Midbrain (tissue), 1 donor: ENCODE measurements around the gene COCH.
A peak's percentile ranks its signal among the peaks of the same experiment; 100 is the strongest.
"Not testable (repeated sequence)": the region's sequence is repeated elsewhere in the genome, so short reads cannot be mapped to it uniquely, and the experiment has no call there.

Experiments used
- DNase-seq: peaks from one replicate; lab custom pipeline; 2025; lab: John Stamatoyannopoulos, UW

COCH gene

DNA sequence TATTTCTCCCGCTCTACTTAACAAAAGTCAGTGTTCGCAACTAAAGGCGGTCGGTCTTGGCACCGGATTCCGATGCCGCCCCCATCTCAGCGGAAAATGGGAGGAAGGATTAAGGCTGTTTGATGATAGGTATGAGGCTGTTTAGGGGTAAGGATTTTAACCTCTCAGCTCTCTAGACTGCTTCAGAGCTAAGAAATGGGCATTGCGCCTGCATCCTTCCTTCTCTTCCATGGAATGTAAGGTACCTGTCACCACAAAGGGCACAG is 1.4 kb downstream of the COCH start:
- DNase-seq: no peak

DNA sequence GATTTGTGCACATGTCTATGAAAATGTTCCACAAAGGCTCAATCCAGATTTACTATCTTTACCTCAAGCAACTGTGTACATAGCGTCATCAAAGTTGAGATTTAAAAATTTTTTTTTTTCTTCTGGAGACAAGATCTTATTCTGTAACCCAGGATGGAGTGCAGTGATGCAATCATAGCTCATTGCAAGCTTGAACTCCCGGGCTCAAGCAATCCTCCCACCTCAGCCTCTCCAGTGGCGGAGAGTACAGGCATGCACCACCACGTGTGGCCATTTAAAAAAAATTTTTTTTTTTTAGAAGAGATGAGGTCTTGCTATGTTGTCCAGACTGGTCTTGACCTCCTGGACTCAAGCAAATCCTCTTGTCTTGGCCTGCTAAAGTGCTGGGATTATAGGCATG is 2.3 kb downstream of the COCH start:
- no peak for DNase-seq

DNA sequence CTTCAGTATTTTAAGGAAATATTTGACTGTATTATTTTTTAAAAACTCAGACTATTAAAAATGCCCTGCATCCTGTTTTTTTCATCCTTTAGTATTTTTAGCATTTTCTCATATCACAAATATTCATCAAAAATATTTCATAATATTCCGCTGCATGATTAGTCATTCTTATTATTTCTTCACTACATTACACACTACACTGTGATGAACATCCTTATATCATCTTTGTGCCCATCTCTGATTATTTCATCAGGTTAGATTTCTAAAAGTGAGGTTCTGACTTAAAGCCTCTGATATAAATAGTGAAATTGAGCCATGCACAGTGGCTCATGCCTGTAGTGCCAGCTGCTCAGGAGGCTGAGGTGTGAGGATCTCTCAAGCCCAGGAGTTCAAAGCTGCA is 8.1 kb downstream of the COCH start:
- no peak for DNase-seq

DNA sequence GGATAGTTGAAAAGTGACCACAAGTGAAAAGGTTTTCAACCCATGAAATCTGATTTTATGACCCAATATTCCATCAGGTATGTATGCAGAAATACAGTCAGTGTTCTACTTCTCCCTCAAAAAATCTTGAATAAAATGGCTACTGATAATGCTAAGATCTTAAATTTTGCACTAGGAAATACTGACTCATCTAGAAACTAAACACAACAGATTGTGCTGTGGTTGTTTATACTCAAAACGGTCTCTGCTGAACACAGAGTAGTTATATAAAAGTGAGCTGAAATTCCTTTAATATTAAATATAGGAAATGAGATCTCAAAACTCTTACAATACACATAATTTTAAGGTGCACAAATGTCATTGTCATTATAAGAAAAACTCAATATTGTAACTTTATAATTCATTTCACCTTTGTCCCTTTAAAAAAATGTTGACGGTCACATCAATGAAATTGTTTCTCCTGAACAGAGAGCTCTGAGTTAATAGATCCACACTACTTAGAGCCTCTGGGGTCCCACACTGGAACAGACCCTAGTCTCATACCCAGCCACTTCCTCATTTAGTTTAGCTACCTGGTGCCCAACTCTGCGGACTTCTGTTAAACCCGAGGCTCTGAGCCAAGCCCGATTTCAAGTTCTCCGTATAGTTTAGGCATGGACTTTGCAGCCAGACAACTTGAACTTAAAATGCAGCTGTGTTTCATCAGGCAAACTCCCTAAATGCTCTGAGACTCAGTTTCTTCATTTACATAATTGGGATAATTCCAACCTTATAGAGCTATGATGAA is 9.3 kb downstream of the COCH start:
- DNase-seq: no peak

DNA sequence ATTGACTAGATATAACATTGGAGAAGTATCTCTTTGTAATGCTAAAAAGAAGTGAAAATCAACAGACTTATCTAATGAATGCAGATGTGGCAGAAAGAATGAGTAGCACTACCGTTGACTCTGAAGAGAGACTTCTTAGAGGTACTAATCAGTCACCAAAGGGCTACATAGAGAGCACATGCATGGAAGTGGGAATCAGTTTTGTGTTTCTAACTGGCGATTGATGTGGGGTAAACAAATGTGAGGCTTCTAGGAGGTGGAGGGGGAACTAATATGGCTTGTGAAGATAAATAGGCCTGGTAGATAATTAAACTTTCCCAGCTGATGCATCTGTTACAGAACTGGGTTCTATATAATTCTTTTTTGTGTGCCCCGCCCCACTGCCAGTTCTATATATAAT is 10.5 kb downstream of the COCH start:
- no peak for DNase-seq

DNA sequence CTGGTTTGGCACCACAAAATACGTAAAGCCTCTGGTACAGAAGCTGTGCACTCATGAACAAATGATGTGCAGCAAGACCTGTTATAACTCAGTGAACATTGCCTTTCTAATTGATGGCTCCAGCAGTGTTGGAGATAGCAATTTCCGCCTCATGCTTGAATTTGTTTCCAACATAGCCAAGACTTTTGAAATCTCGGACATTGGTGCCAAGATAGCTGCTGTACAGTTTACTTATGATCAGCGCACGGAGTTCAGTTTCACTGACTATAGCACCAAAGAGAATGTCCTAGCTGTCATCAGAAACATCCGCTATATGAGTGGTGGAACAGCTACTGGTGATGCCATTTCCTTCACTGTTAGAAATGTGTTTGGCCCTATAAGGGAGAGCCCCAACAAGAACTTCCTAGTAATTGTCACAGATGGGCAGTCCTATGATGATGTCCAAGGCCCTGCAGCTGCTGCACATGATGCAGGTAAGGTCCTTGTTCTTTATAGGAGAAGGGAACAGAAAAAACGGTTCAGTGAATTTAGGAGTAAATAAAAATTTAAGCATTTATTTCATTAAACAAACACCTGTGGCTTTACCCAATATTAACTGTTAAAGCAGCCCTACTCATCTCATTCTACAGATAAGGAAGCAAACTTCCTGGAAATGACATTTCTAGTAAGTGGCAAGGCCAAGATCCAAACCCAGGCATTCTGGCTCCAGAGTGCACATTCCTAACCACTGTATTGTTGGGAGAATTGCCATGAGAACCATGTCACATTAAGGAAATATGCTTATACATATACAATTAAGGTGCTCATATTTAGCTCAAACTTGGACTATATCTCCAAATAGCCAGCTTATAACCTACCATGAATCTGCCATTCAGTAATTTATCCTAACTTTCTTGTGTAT is 11.7 kb downstream of the COCH start:
- no peak for DNase-seq

DNA sequence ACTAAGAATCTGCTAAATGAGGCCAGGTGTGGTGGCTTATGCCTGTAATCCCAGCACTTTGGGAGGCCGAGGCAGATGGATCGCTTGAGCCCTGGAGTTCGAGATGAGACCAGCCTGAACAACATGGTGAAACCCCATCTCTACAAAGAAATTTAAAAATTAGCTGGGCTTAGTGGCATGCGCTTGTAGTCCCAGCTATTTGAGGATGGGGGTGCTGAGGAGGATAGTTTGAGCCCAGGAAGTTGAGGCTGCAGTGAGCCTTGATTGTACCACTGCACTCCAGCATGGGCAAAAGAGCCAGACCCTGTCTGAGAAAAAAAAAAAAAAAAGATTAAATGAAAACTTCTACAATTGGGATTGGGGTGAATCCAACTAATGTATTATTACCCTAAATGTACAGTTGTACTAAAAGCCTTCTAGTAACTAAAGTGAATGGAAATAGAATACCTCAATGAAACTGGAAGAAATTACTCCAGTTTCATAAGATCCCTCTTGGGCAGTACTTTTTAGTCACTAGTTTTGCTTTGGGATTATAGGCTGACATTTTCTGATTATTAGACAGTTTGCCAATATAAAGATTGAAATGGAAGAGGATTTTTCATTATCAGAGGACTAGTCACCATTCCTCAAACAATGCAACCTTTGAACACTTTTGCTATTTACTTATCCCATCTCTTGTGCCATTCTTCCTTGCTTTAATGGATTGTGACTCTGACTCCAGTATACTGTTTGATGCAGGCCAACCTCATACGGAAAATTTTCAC is 14.3 kb downstream of the COCH start:
- no peak for DNase-seq

DNA sequence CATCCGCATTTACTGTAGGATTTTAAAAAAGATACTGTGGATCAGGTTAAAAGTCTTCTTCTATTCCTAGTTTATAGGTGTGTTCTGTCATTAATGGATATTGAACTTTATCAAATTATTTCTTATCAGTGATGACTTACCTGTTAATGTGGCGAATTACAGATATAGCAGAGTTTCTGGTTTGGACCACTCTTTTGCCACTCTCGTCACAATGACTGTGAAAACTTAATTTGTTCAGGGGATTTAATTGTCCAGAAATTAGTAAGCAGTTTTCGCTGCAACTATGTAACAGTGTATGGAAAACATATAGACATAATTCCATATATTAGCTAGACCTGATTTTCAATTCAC is 14.9 kb downstream of the COCH start:
- no peak for DNase-seq

DNA sequence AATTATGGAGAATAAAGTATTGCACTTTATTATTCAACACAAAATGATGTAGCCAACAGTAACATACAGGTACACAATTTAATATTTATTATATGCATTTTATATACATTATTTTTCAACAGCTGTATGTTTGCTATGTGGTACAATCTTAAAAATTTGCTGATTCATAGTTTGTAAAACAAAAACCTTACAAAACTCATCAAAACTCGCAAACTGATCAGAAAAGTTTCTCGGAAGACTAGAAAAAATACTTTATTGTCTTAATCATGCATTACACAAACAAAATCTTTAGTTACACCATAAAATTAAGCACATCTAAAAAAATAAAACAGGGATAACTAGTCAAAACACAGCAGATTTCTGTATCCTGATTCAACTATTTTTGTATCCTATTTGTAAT is 19.5 kb downstream of the COCH start:
- DNase-seq: no peak

DNA sequence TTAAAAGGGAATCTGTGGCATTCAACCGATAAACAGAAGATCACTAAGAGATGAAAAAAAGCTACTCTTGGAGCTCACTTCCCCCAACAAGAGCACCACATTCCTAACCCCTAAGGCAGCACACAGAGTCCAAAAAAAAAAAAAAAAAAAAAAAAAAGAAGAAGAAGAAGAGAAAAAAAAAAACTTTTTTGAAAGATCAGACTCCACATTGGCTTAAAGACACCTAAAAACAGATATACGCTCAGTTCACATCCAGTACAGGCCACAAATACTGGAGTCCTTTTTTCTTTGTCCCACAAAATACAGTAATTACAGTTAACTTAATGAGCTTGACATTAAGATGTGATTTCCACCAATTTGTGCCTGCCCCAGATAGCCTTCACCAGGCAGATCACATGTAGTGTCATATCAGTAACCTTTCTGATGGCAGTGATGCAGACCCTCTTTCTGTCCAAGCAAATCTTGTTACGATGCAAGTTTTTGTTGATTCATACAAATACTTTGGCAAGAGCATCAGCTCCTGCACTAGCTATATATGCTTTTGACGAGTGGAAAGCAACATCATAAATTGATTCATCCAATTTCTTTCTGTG is 20.7 kb downstream of the COCH start:
- DNase-seq: no peak

DNA sequence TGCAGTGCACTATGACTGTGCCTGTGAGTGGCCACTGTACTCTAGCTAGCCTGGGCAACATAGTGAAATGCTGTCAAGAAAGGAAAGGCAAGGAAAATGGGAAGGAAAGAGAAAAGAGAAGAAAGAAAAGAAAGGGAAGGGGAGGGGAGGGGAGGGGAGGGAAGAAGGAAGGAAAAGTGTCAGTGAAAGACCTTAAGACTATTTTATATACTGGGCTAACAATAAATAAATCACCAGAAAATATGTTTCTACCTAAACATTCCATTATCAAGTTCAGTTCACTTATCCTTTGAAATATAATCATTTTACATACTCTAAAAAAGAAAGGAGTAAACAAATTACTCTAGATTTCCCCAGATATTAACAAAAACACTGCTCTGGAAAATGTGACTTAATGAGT is 22.1 kb downstream of the COCH start:
- DNase-seq: no peak

DNA sequence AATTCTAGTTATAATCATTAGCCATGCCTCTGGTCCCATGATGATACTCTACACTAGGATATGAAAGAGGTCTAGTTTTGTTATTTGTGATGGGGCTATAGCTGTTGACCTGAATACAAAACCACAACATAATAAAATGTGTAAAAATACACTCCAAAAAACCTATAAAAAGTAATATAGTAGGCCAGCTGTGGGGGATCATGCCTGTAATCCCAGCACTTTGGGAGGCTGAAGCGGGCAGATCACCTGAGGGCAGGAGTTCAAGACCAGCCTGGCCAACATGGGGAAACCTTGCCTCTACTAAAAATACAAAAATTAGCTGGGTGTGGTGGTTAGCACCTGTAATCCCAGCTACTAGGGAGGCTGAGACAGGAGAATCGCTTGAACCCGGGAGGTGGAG is 22.8 kb downstream of the COCH start:
- not testable (repeated sequence) for DNase-seq

DNA sequence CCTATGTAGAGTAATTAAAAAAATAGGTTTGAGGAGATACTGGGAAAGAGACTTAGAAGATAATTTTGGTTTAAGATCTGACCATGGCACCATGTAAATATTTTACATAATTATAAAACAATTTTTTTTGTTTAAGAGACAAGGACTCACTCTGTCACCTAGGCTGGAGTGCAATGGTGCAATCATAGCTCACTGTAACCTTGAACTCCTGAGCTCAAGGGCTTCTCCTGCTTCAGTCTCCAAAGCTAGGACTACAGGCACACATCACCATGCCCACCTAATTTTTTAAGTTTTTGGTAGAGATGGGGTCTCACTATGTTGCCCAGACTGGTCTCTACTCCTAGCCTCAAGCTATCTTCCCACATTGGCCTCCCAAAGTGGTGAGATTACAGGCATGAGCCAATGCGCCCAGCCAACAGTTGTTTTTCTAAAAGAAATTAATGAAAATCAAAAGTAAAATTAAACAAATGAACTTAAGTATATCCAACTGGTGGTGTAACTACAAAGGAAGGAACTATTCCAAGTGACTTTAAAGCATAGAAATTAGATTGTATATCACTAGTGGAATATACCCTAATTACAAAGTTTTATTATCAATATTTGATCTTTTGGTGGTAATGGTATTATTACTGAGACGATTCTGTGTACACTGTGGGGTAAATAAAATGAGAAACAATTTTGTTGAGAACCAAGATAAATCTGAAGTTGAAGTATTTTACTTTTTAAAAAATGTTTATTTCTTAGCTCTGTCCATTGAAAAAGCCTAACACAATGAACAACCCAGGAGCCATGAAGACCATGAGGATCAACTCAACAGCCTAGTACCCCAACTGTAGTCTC is 29.1 kb downstream of the COCH start:
- DNase-seq: no peak

DNA sequence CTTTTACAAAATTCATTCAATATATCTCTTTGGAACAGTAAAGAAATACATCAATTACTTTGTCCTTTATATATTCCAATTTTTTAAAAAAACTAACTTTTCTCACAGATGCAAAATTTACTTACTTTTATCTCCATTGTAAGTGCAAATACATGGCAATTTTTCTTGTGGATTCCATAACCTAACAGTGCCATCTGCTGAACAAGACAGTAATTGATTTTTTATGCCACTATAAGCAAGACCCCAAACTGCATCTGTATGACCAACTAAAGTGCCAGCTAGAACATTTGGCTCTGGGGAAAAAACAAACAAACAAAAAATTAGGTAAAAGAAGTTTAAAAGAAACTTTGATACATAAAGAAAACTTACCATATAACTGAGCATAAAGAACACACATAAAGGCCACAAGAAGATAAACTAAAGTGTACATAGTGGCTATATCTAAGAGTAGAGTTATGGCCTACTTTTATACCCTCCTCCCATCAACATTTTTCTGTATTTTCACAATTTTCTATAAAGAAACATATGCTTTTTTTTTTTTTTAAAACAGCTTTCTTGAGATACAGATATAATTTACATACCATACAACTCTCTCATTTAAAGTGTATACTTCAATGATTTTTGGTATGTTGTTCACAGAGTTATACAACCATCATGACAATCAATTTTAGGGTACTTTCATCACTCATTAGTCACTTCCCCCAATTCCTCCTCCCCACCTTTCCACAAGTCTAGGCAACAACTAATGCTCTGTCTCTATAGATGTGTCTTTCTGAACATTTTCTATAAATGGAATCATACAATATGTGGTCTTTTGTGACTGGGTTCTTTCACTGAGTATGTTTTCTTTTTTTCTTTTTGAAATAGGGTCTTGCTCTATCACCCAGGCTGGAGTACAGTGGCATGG is 32.6 kb downstream of the COCH start:
- DNase-seq: peak; percentile 26

DNA sequence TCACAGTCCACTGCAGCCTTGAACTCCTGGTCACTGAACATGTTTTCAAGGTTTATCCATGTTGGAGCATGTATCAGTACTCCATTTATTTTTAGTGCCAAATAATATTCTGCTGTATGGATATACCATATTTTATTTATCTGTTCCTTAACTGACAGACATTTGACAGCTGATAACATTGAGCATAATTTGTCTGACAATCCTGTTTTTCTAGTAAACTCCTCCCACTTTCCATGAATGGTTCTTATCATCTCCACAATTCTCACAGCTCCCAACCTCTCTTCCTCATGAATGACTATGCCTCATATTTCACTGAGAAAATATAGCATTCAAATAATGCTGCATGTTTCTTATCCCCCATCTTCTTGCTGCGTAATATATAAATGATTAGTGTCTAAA is 33.3 kb downstream of the COCH start:
- no peak for DNase-seq

DNA sequence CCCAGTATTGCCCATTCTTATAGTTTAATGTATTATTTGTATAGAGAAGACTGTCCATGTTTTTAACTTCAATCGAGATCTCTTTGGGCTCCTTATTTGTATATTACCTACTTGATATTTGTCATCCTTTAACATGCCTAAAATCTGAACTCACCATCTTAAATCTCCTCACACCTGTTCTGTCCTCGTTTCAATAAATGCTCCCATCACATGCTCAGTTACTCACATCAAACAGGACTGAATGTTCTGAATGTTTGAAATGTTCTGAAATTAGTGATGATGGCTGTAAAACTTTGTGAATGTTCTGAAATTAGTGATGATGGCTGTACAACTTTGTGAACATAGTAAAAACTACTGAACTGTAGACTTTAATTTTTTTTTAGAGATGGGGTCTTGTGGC is 34.5 kb downstream of the COCH start:
- no peak for DNase-seq

DNA sequence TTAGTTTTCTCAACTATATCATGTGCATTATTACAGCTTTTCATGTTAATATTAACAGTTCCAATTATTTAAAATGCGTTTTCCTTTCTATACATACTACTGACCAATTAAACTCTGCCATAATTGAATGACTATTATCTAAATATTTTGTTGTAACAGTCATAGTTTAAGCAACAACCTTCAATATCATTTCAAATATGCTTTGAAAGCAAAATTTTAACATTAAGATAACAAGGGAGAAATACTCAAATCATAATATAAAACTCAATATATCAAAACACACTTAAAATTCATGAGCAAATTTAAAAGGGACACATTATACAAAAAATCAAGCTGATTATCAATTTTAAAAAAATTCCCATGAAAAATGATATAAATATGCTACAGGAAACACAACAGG is 40.5 kb downstream of the COCH start:
- no peak for DNase-seq

DNA sequence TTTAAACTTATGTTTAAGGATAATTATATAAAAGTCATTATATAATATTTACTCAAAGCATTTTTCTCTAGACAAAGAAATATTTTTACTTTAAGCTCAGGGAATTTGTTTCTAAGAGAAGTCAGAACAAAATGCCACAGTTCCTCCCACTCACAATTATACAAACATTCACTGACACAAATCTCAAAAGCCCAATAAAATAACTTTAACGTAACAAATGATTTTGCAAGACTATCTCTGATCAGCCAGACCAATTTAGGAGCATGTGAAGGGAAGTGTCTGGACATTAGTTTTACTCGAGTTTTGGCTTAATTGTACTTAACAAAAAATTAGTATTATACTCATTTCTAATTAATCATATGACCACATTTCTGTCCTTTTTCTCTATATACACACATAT is 41.2 kb downstream of the COCH start:
- no peak for DNase-seq

DNA sequence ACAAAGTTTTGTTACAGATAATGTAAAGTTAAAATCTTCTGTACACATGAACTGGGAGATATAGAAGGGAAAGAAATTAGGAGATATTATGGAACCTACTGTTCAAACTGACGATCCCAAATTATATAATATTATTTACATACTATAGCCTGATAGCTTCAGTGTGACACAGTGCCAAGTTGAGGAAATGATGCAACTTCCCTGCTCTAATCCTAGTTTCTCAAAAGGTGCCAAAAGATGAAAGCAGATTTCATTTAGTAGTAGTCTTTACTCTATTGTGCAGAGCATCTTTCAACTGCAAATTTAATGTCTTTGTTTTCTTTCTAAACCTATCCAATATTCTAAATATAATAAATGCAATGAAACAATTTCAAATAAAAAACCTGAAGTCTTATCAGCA is 46.9 kb downstream of the COCH start:
- no peak for DNase-seq

DNA sequence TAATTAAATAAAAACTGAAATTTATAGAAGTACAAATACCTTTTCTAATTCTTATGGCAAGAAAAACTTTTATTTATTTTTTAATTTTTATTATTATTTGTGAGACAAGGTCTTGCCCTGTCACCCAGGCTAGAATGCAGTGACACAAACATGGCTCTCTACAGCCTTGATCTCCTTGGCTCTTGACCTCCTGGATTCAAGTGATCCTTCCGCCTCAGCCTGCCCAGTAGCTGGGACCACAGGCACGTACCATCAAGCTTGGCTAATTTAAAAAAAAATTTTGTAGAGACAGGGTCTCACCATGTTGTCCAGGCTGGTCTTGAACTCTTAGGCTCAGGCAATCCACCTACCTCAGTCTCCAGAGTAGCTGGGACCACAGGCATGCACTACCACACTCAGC is 47.4 kb downstream of the COCH start:
- DNase-seq: no peak

DNA sequence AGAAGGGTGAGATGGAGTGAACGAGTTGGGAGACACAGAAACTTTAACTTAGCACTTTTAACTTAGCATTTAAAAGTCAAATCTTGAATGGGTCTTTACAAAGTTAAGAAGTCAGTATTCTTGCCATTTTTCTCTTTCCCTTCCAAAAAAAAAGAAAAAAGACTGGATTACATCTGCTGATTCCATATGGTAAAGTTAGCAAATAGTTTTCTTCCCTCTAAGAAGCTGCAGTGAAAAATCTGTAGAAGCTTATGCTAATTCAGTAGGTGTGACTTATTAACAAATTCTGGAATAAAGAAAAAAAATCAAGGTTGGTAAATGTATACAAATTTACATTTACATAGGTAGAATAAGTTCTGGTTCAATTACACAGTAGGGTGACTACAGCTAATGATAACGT is 50.9 kb downstream of the COCH start:
- no peak for DNase-seq
